ENCODE results near the gene TUBGCP3. TPM values are rescaled to one million over a fixed set of nuclear protein-coding genes. Genes with fewer than 3 reads are reported as not detected.

TUBGCP3 gene
- total RNA-seq, 1 experiment from 2014 or later, result 37.3 TPM

DNA sequence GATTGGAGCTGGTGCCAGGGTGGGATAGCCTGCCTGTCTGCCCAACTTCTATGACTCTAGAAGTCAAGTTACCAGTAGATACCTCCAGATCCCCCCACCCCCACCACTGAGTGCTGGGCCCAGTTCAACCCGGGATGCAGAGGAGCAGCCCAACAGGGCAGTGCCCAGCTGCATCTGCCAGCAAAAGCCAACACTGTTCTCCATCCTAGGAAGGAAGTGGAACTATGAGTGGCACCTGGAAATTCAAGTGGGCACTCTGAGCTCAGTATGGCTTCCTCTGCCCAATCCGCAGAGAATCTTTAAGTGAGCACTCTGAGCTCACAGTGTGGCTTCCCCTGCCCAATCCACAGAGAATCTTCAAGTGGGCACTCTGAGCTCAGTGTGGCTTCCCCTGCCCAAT, 14.2 kb downstream of the TUBGCP3 start:
- H2BK5ac ChIP-seq (ENCODE audit: insufficient read length, low read length), result no peak overlapping the region
- Mint-ChIP-seq H3K9me3 (peaks cover 5% of the 10 kb centered on the region in 2 experiments), H3K4me3 (no peak overlapping the region), H3K36me3 (ENCODE audit: insufficient read depth in 1 of 3, low read depth in 3 of 3) (peaks cover 5 to 12% (median 10%) of the 10 kb centered on the region in 3 experiments), H3K27me3 (ENCODE audit: low read depth) (no peaks in the 10 kb centered on the region), H3K4me1 (peaks cover 32 to 34% of the 10 kb centered on the region in 2 experiments), H3K27ac (no peak overlapping the region; a peak in 1 of 7 replicates)
- no peak overlapping the region for H3K27ac ChIP-seq (ENCODE audit: insufficient read length, low read depth, low read length)
- no peak overlapping the region for H3K56ac ChIP-seq (ENCODE audit: insufficient read length, low read depth, low read length)
- H3K79me1 ChIP-seq (ENCODE audit: insufficient read depth, low read depth, low read length, poor library complexity, severe bottlenecking), result peaks cover 8% of the 10 kb centered on the region
- no peak overlapping the region for H2BK12ac ChIP-seq (ENCODE audit: insufficient read length, low read depth, low read length)
- H4K8ac ChIP-seq (replicated peaks; ENCODE audit: insufficient read length, low read depth, low read length), result no peak overlapping the region
- no peaks in the 10 kb centered on the region for H3K27me3 ChIP-seq (ENCODE audit: insufficient read depth, low read length)
- no peak overlapping the region for H4K91ac ChIP-seq (ENCODE audit: insufficient read length, low read depth, low read length)
- no peak overlapping the region for H2BK20ac ChIP-seq (ENCODE audit: low read depth, low read length, poor library complexity, severe bottlenecking)
- no peaks in the 10 kb centered on the region for H3K9me3 ChIP-seq (ENCODE audit: control insufficient read depth, low read depth, low read length)
- no peak overlapping the region for H3K18ac ChIP-seq (ENCODE audit: insufficient read length, low read depth, low read length)
- H3K14ac ChIP-seq (ENCODE audit: insufficient read depth, low read length), result no peak overlapping the region
- DNase-seq, result no peak
- H3K4ac ChIP-seq (ENCODE audit: low read depth, low read length), result no peak overlapping the region
- no peaks in the 10 kb centered on the region for H4K20me1 ChIP-seq (ENCODE audit: control insufficient read depth, insufficient read depth, insufficient read length)
- no peak overlapping the region for H3K23ac ChIP-seq (ENCODE audit: insufficient read length, low read depth, low read length)
- no peak overlapping the region for H2BK120ac ChIP-seq (ENCODE audit: low read depth, low read length, poor library complexity, severe bottlenecking)
- H4K5ac ChIP-seq (ENCODE audit: insufficient read length, low read depth, low read length), result no peak overlapping the region
- H3K4me2 ChIP-seq (ENCODE audit: insufficient read depth, insufficient read length, low read length), result no peak overlapping the region
- no peak overlapping the region for H3T11ph ChIP-seq (ENCODE audit: low read length)
- TF ChIP-seq, protein P1, sequence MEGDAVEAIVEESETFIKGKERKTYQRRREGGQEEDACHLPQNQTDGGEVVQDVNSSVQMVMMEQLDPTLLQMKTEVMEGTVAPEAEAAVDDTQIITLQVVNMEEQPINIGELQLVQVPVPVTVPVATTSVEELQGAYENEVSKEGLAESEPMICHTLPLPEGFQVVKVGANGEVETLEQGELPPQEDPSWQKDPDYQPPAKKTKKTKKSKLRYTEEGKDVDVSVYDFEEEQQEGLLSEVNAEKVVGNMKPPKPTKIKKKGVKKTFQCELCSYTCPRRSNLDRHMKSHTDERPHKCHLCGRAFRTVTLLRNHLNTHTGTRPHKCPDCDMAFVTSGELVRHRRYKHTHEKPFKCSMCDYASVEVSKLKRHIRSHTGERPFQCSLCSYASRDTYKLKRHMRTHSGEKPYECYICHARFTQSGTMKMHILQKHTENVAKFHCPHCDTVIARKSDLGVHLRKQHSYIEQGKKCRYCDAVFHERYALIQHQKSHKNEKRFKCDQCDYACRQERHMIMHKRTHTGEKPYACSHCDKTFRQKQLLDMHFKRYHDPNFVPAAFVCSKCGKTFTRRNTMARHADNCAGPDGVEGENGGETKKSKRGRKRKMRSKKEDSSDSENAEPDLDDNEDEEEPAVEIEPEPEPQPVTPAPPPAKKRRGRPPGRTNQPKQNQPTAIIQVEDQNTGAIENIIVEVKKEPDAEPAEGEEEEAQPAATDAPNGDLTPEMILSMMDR (conservative IDR thresholded peaks at IDR 0.05), result no peak
- no peak overlapping the region for H2BK15ac ChIP-seq (ENCODE audit: low read depth, low read length)
- H3K4me1 ChIP-seq (ENCODE audit: insufficient read depth, low read length), result no peaks in the 10 kb centered on the region; the same call in 1 of the 2 replicates
- WGBS (ENCODE audit: extremely low coverage, insufficient read length, low lambda C conversion rate), result no CpG with 5 or more reads among the region's 2 CpGs
- no peak overlapping the region for H2AFZ ChIP-seq (ENCODE audit: low read length)
- no peak overlapping the region for H2AK5ac ChIP-seq (ENCODE audit: insufficient read length, low read length)
- H3K23me2 ChIP-seq (ENCODE audit: insufficient read length, low read depth, low read length, poor library complexity, severe bottlenecking), result no peaks in the 10 kb centered on the region
- no peak overlapping the region for H3K9ac ChIP-seq (ENCODE audit: extremely low read depth, insufficient read length, low read length)
- peaks cover 14% of the 10 kb centered on the region; the same call in 1 of the 2 replicates for H3K79me2 ChIP-seq (ENCODE audit: insufficient read depth, low read length)

Measured in H9 (cell line).